ENCODE results near the gene GRIK2. TPM values are rescaled to one million over a fixed set of nuclear protein-coding genes. Genes with fewer than 3 reads are reported as not detected.

The GRIK2 gene
- total RNA-seq, 4 donors from 2014 or later: 0.46 to 3.7 (median 1.8) TPM

DNA sequence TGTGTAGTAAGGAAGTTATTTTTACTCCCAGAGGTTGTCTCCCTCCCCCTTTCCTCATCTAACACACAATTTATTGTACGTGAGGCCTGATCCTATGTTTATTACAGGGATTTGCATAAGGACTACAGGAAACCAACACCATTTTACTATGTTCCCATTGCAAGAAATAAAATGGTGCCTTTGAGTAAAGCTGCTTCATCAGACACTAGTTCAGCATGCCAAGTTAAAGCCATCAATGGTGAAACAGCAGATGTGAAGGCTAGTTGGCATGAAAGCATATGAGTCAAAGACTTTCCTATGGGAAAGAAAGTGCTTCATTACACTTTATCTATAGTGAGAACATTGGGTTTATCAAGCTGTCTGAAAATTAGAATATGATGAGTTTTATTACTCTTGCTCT is 543.0 kb downstream of the GRIK2 start:
- Histone ChIP-seq H3K27ac (replicated peaks in 1 of 4) (no peak overlapping the region), H3K4me3 (no peak overlapping the region), H3K9me3 (no peaks in the 10 kb centered on the region), H3K27me3 (no peaks in the 10 kb centered on the region), H3K4me1 (no peaks in the 10 kb centered on the region), H3K36me3 (no peaks in the 10 kb centered on the region)
- intact Hi-C loops (cut with DNase I): no loop called here
- TF ChIP-seq EP300 (IDR thresholded peaks at IDR 0.05) (no peak), POLR2AphosphoS5 (IDR thresholded peaks at IDR 0.05) (no peak), CTCF (IDR thresholded peaks at IDR 0.05) (no peak)
- 60% methylated on average over 1 of the region's 1 CpG for WGBS
- DNase-seq (ENCODE audit: extremely low spot score): no peak

DNA sequence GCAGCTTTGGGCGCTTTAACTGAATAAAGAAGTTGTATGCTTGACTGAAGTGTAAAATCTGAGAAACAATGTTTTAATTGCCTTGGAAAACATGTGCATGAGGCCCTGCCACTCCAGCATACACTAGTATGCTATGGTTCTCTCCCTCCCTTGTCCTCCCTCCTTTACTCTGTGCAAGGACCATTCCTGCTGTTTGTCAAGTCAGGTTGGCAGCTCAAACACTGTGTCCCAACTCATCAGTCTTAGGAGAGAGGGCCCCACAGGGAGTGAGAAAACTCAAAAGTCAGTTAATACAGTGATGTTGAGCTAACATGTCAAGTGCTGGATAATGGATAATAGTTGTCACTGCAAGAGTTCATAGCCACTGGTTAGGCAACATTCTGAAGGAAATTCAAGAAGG is 543.6 kb downstream of the GRIK2 start:
- Histone ChIP-seq H3K36me3 (no peaks in the 10 kb centered on the region), H3K27me3 (no peaks in the 10 kb centered on the region), H3K4me1 (no peaks in the 10 kb centered on the region), H3K9me3 (no peaks in the 10 kb centered on the region), H3K27ac (replicated peaks in 1 of 4) (no peak overlapping the region), H3K4me3 (no peak overlapping the region)
- 86% methylated on average over 1 of the region's 1 CpG for WGBS
- no peak for DNase-seq (ENCODE audit: extremely low spot score)
- intact Hi-C loops (cut with DNase I): no loop called here
- no peak for TF ChIP-seq POLR2A (IDR thresholded peaks at IDR 0.05; ENCODE audit: low read depth)
- no peak for TF ChIP-seq CTCF (IDR thresholded peaks at IDR 0.05)
- TF ChIP-seq EP300 (IDR thresholded peaks at IDR 0.05): no peak

DNA sequence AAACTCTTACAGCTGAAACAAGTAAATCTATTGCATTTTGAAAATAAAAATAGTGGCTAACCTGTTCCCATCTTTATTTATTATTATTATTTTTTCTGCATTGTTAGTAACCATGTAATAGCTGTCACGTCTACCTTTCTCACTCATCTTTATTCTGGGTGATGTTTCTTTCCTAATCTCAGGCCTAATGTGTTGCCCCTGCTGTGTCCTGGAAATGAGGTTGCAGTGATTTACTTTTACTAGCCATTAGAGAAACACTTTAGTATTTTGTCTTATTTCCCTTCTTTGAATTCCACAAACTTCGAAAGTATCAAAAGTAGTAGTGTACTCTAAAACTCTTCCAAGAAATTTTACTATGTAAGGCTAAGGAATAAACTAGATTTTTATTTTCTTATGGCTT is 546.9 kb downstream of the GRIK2 start:
- WGBS: 89% methylated on average over 2 of the region's 2 CpGs

GRCh38 chr6:101956961-101957360 is 563.5 kb downstream of the GRIK2 start:
- Histone ChIP-seq H3K4me3 (no peak overlapping the region), H3K27me3 (no peaks in the 10 kb centered on the region), H3K36me3 (no peaks in the 10 kb centered on the region), H3K4me1 (no peaks in the 10 kb centered on the region), H3K9me3 (peaks cover 0 to 11% (median 5%) of the 10 kb centered on the region in 4 donors), H3K27ac (replicated peaks in 1 of 4) (no peak overlapping the region)
- TF ChIP-seq POLR2A (IDR thresholded peaks at IDR 0.05; ENCODE audit: low read depth) (no peak), EP300 (IDR thresholded peaks at IDR 0.05) (no peak), CTCF (IDR thresholded peaks at IDR 0.05) (no peak), POLR2AphosphoS5 (IDR thresholded peaks at IDR 0.05) (no peak)
- DNase-seq (ENCODE audit: extremely low spot score): no peak
- 89% methylated on average over 2 of the region's 2 CpGs for WGBS
- intact Hi-C loops (cut with DNase I): no loop called here

More for the DNA sequence above, 546.9 kb downstream of the GRIK2 start:
- H3K9me3 ChIP-seq: no peaks in the 10 kb centered on the region
- H3K36me3 ChIP-seq: no peaks in the 10 kb centered on the region
- no peak for DNase-seq (ENCODE audit: extremely low spot score)
- TF ChIP-seq POLR2A (IDR thresholded peaks at IDR 0.05; ENCODE audit: low read depth) (no peak), EP300 (IDR thresholded peaks at IDR 0.05) (no peak), POLR2AphosphoS5 (IDR thresholded peaks at IDR 0.05) (no peak), CTCF (IDR thresholded peaks at IDR 0.05) (no peak)
- H3K4me3 ChIP-seq: no peak overlapping the region
- H3K27ac ChIP-seq (replicated peaks in 1 of 4): no peak overlapping the region
- H3K27me3 ChIP-seq: no peaks in the 10 kb centered on the region
- H3K4me1 ChIP-seq: no peaks in the 10 kb centered on the region
- intact Hi-C loops (cut with DNase I): no loop called here

- intact Hi-C loops (cut with DNase I): no loop called here
- Histone ChIP-seq H3K4me1 (no peaks in the 10 kb centered on the region), H3K36me3 (no peaks in the 10 kb centered on the region), H3K27ac (replicated peaks in 1 of 4) (no peak overlapping the region), H3K9me3 (peaks cover 0 to 18% (median 9%) of the 10 kb centered on the region in 4 donors), H3K27me3 (no peaks in the 10 kb centered on the region), H3K4me3 (no peak overlapping the region)
- TF ChIP-seq CTCF (IDR thresholded peaks at IDR 0.05): no peak
- no peak for TF ChIP-seq POLR2AphosphoS5 (IDR thresholded peaks at IDR 0.05)
- TF ChIP-seq EP300 (IDR thresholded peaks at IDR 0.05): no peak
- no peak for TF ChIP-seq POLR2A (IDR thresholded peaks at IDR 0.05; ENCODE audit: low read depth)
- 87% methylated on average over 7 of the region's 8 CpGs for WGBS
- no peak for DNase-seq (ENCODE audit: extremely low spot score)
Observed at GRCh38 chr6:101961357-101961756, 567.8 kb downstream of the GRIK2 start.

All from esophagus muscularis mucosa (tissue), 4 donors.